NCI-H510A treated with DMSO at 0.1 percent for 48 hours (cell line): Measurements from ENCODE around the gene MTF2.
"Not testable (repeated sequence)": the region's sequence is repeated elsewhere in the genome, so short reads cannot be mapped to it uniquely, and the experiment has no call there.

Experiments used
- DNase-seq: peaks from one replicate; lab custom pipeline; 2025; lab: John Stamatoyannopoulos, UW

MTF2 gene

DNA sequence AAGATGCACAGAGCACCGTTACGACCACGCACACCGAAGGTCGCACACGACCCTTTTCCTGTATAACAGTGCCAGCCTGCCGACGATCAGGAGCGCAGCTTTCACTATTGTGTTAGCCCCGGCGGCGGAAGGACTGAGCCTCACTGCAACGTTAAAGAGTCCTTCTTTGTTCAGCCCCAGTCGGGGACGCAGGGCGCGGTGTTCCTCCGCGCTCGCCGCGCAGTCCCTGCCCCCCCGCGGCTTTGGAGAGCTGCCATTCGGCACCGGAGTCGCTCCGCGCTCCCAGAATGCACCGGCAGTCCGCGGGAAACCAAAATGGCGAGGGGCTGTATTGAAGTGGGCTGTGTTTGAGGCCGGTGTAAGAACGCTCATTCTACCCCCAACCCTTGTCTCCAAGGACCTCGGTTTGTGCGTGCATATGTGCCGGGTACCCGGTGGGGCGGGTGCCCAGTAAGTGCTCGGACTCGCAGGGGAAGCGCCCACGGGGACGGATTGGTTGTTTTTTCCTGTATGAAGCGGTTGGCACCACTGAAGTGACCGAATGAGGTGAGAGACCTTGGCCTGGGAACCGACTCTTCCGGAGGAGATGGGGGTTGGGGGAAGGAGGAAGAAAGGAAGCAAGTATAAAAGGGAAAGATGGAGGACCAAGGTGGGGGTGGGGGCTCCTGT, at the start of gene MTF2:
MTF2 (plus strand) TSS at position 298 of the 669 bp plus-strand sequence; CDS start at position 542, 244 bp downstream.
- DNase-seq, result peak; percentile 99

DNA sequence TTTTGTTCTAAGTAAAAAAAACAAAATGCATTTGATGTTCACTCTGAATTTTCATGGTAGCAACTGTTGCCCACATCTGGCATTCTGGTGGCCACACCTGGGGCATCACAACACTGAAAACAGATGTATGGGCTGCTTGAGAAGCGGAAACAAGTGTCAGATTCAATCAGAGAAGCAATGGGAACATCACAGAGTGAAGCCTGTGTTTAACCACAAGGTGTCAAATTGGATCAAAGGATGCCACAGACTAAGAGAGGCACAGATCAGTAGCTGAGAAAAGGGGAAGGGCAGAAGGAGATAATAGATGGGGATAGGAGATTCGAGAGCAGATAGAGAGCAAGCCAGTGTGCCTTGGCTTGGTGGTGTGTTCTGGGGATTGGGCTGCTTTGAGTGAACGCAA, 49.8 kb upstream of the MTF2 start:
- DNase-seq, result no peak

DNA sequence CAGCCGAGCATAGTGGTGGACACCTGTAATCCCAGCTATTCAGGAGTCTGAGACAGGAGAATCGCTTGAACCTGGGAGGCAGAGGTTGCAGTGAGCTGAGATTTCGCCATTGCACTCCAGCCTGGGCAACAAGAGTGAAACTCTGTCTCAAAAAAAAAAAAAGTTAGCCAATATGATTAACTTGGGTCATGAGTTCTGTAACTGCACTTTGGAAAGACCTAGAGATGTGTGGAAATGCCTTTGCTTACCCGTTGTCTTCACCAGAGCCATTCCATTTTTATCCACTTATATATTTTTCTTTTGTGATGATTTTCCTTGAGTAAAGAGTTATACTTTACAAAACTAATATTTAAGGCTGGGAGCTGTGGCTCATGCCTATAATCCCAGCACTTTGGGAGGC, 48.9 kb upstream of the MTF2 start:
- DNase-seq, result not testable (repeated sequence)

DNA sequence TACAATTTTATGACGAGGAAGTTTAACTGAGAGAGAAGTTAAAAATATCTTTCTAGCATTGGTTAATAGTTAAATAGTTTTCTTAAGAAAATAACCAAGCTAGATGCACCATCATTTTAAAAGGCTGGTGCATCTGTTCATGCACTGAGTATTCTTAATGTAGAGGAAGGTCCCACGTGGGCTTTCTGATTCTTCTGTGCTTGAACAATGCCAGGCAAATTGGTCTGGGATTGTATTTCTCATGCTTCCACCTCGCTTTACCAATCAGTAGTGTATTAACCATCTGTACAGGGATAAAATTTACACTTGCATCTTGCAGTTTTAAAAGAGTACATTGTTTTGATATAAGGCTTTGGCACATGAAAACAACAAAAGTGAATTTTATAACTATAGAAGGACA, 47.4 kb upstream of the MTF2 start:
- no peak for DNase-seq

DNA sequence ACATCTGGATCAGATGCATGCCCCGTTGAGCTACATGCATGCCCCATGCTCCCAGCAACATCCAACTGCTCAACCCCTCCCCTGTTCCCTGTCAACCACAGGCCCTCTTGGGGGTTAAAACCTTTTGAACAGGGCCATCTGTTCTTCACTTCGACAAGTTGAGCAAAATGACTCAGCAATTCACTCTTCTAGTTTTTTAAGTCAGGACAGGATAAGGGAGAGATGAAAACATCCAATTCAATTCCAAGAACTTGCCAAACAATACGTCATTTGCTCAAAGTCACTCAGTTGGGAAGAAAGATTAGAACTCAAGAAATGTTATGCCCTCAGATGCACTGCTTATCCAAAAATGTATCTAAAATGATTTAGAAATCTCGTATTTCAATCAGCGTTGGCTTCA, 46.1 kb upstream of the MTF2 start:
- DNase-seq, result no peak

DNA sequence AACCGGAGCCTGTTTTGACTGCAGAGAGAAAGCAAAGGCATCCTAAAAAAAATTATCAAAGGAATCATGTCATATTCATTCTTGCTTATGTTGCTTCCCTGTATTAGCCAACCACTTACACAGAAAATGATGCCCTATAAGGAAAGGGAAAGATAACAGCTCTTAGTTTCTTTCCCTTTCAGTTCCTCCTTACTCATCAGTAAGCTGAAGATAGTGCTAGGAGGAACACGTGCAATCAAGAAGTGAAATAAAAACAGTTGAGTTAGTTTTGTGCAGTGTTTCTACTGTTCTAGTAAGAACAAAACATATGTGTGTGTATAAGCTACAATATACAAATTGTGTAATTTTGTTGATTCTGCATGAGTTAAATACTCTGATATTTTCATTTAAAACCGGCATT, 45.3 kb upstream of the MTF2 start:
- no peak for DNase-seq

DNA sequence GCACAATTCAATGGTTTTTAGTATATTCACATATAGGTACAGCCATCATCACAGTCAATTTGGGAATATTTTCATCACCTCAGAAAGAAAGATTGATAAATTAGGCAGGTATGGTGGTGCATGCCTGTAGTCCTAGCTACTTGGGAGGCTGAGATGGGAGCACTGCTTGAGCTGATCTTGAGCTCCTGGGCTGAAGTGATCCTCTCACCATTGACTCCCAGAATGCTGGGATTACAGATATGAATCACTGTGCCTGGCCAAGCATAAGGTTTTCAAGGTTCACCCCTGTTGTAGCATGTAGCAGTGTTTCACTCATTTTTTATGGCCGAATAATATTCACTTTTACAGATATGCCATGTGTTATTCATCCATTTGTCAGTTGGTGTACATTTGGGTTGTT, 44.7 kb upstream of the MTF2 start:
- no peak for DNase-seq

DNA sequence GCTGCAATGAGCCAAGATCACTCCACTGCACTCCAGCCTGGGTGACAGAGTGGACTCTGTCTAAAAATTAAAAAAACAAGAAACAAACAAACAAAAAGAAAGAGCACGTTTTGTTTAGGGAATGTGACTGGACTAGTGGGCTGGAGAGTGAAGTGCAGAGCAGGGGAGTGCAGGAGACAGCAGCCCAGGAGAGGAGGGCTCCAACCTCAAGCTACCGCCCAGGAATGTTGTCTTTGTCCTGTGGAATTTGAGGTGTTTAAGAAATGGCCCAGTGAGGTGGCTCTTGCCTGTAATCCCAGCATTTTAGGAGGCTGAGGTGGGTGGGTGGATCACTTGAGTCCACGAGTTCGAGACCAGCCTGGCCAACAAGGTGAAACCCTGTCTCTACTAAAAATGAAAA, 42.4 kb upstream of the MTF2 start:
- DNase-seq, result no peak

DNA sequence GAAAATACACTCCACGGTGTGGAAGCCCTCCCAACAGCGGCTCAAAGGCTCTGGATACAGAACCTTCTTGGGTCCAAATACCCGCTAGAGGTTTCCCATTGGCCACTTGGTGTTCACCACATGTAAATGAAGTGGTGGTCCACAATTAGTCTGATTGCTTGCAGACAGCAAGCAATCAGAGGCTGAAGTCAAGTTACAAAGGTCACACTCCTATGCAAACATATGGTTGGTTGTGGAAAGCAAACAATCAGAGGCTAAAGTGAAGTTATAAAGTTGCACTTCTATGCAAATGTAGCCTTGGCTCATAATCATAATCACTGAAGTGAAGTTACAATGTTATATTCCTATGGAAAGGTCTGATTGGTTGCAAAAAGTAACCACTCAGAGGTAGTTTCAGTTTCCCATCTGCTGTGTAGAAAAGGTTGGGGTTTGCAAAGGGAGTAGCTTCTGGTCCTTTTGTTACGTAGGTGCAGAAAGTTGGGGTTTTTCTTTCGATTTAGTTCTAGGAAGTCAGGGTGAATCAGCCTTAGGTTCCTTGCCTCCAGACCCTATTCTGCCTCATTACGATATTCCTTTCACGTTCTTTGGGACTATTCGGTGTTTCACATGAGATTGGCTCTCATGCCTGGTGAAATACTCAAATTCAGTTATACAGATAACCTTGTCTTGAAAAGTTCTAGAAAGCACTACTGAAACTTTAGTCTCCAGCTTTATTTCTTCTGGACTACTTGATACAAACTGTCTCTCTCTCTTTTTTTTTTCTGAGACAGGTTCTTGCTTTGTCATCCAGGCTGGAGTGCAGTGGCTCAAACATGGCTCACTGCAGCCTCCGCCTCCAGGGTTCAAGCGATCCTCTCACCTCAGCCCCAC, 36.7 kb upstream of the MTF2 start:
- DNase-seq, result no peak

DNA sequence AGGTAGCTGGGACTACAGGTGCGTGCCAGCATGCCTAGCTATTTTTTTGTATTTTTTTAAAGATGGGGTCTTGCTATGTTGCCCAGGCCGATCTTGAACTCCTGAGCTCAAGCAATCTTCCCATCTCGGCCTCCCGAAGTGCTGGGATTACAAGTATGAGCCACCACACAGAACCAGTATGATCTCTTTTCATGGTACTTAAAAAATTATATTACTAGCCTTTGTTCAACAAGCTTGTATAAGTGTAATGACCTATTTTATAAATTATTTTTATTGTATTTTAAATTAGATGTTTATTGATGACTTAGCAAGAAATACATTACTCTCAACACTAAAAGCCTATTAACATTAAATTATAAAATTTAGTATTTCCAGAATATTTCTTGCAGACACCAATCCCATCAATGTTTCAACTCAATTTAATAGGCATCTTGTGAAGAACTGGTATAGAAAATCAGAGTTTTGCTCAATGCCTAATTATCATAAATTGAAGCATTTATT, 36.0 kb upstream of the MTF2 start:
- DNase-seq, result no peak

DNA sequence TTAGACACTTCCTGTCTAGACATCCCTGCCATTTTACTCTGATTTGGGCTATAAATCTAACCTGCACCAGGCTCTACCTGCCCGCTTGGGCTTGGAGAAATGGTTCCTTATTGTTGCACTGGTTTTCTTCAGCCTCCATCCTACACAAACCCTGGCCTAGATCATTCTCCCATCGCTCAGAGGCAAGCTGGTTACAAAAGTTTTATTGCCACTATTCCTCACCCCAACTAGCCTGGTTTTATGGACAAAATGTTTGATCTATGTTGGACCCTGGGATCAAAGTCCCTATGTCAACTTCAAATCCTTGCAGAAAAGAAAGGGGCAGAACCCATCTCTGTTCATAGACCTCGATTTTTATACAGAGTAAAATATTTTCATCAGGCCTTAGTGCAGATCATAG, 31.5 kb upstream of the MTF2 start:
- DNase-seq, result no peak

DNA sequence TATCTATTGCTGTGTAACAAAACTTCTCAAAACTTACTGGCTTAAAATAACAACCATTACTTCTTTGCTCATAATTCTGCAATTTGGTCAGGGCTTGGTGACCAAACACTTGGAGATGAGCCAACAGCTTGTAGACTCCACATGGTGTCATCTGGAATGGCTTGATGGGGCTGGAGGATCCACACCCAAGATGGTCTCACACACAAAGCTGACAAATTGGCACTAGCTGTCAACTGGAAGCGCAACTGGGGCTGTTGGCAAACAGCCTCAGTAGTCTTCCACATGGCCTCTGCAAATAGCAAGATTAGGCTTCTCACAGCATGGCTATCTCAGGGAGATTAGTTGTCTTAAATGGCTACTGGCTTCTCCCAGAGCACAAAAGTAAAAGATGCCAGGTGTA, 27.1 kb upstream of the MTF2 start:
- no peak for DNase-seq

DNA sequence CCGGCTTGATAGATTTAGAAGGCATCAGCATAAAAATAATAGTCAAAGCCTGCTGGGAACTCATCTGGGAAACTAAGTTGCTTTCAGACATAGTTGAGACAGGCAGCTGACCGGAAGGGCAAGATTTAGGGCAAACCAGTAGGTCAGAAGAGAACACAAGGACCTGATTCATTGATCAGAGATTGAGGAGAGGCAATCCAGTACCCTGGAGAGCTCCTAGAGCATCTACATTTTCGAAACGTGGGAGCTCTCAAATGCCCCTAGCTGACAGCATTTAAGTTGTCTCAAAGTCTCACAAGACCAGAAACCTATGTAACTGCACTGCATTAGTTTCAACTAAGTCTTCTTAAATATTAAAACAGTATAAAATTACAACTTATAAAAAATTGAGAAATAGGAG, 22.9 kb upstream of the MTF2 start:
- no peak for DNase-seq

DNA sequence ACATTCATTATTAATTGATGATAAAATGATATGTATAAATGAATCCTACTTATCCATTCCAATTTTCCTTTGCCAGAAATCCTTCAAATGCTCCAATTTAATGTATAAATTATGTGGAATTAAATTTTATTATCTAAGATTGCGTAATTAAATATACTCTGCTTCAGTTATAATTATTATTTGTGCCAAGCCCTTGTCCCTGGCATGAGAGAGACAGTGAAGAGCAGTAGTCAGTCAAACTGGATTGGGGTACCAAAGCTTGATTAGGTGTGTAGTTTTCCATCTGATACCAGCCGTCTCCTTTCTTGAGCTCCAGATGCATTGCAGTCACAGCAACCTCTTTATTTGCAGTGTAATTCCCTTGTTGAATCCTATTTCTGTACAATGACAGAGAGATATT, 22.4 kb upstream of the MTF2 start:
- no peak for DNase-seq

DNA sequence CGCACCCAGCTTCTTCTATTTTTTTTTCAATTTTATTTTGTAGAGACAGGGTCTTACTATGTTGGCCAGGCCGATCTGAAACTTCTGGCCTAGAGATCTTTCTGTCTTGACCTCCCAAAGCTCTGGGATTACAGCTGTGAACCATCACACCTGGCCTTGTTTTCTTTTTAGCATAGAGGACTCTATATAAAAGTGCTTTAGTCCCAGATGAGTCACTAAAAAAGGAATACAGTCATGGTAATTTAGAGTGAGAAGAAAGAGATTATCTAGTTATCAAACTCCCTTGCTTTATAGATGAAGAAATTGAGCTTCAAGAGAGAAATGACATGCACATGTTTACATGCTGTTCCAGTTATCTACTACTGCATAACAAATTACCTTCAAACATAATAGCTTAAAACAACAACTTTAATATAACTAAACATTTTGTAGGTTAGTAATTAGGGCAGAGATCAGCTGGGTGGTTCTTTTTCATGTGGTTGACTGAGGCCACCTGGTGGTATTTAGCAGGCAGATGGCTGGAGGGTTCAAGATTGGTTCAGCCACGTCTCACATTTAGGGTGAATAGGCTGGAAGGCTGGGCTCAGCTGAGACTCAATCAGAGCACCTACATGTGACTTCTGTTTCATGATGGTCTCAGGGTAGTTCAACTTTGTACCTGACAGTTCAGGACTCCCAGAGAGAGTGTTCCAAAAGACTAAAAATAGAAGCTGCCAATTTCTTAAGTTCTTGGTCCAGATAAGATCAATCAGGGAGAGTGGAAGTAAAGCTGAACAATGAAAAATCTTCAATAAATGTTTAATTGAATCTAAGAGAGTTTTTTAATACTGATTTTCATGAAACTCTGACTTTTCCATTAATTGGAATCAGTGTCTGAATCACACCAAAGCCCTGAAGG, 16.9 kb upstream of the MTF2 start:
- peak; percentile 70 for DNase-seq

DNA sequence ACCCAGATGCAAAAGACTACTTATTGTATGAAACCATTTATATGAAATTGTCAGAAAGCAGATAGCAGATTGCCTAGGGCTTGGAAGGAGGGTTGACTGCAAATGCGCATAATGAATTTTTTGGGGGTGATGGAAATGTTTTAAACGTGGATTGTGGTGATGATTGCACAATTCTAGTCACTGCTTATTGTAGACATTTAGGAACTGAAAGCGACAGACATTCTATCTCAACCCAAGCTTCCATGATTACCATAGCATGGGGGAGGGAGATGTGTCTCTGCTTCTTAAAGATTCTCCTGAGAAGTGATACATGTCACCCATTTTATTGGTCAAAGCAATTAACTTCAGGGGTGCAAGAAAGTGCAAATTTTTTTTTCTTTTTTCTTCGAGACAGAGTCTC, 2.8 kb upstream of the MTF2 start:
- no peak for DNase-seq

DNA sequence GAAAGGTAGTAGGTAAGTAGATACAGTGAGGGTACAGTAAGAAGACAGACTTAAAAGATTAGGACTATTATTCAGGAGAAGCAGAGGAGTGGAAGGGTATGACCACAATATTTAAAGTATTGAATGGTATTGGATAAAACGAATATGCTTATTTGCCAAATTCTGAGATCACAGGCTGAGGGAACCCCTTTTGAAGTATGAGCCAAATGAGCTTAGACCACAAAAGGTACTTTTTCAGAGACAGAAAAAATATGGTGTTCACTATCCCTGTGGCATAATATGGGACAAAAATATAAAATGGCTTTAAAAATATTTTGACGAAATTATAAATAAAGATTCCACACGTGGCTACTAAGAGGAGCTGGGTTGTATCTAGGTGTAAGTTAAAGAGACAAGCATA, 880 bp upstream of the MTF2 start:
- peak; percentile 57 for DNase-seq

DNA sequence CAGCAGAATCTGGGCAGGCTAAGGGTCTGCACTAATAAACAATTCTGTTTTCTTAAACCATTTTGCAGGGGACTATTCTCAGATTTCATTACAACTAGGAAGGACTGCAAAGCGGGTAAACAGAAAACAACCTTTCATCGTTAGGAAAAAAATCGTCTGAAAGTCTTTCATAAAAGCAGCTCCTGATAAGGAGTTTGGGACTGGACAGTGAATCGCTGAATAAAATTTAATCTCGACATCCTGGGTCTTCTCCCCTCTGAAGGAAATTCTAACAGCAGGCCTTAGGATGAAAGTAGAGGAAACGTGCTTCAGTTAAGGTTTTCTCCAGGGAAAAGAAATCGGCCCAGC, 471 bp upstream of the MTF2 start:
- peak; percentile 92 for DNase-seq

DNA sequence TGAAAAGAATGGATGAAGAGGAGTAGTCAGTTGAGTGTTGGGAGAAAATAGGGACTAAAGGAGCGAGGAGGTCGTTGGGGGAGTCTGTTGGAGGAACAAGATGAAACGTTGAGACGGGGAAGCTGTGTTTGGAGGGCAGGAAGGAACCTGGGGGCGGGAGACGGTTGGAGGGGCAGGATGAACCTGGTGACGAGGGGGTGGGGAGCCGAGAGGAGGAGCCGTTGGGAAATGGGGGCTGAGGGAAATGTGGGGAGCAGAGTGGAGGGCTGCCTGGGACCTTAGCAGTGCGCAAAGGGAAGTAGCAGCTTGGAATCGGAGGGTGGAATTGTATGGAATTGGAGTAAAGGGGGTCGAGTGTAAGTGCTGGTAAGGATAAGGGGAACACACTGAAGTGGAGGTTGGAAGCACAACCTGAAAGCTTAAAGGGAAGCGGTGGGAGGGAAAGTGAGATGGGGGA, 630 bp downstream of the MTF2 start:
- DNase-seq, result peak; percentile 74

DNA sequence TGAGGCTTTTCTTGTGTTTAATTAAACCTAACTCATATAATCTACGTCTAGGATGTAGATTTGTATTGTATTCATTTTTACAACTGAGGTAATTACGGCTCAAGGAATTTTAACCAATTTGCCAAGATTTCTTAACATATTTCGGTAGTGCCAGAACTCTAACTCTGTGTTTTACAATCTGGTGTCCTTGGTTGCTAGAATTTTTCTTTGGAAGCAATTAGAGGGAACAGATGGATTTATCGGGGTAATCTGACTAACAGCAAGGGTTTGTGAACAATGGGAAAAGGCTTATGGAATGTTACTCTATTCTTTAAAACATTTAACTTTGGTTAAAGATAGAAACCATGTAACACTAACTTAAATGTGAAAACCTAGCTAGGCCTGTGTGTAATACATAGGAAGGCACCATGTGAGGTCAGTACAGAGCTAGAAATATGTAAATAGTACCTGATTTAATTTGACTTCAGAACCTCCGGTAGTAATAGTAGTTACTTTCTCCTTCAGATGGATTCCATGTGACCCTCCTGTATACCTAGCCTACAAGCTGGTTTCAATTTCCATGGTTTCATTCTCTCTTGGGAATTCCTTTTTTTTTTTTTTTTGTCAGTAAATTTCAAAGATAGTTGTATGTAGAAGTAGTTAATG, 1.2 kb downstream of the MTF2 start:
- peak; percentile 91 for DNase-seq

DNA sequence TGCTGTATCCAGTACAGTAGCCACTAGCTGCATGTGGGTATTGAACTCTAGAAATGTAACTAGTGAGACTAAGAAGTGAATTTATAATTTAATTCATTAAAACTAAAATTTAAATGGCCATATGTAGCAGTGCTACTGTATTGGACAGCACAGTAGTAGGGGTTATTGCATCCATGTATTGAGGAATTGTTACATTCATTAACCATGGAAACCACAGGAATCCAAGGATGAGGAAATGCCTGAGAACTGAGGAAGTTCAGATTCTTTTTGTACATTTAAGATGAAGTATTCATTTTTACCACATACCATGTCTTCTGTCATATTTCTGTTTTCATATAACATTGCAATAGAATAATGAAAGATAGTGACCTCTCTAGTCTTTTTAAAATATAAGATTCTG, 2.6 kb downstream of the MTF2 start:
- no peak for DNase-seq

DNA sequence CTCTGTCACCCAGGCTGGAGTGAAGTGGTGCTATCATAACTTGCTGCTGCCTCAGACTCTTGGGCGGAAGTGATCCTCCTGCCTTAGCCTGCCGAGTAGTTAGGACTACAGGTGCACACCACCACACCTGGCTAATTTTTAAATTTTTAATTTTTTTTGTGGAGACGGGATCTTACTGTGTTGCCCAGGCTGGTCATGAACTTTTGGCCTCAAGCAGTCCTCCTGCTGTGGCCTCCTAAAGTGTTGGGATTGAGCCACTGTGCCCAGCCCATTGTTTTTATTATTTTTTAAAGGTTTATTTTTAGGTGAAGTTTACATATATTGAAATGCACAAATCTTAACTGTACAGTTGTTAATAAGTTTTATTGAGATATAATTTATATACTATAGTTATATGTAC, 3.2 kb downstream of the MTF2 start:
- DNase-seq, result no peak
